Measurements from ENCODE around the gene CCDC102A.
A peak's percentile ranks its signal among the peaks of the same experiment; 100 is the strongest.
"Not testable (repeated sequence)": the region's sequence is repeated elsewhere in the genome, so short reads cannot be mapped to it uniquely, and the experiment has no call there.

The CCDC102A gene

GRCh38 chr16:57565461-57565860, 29.1 kb upstream of the CCDC102A start:
- DNase-seq (ENCODE audit: low read depth in 2 of 2) = no peak

- DNase-seq (ENCODE audit: low read depth in 2 of 2) = no peak
These were observed 28.4 kb upstream of the CCDC102A start for GRCh38 chr16:57564571-57565270.

- no peak for DNase-seq (ENCODE audit: low read depth in 2 of 2)
These were observed 27.4 kb upstream of the CCDC102A start for GRCh38 chr16:57563761-57564160.

- no peak for DNase-seq (ENCODE audit: low read depth in 2 of 2)
These were observed 27.0 kb upstream of the CCDC102A start for GRCh38 chr16:57563487-57563750.

GRCh38 chr16:57562669-57563486, 26.5 kb upstream of the CCDC102A start:
- DNase-seq (ENCODE audit: low read depth in 2 of 2) = no peak

- DNase-seq (ENCODE audit: low read depth in 2 of 2) = no peak
These were observed 25.7 kb upstream of the CCDC102A start for GRCh38 chr16:57562066-57562465.

- DNase-seq (ENCODE audit: low read depth in 2 of 2) = no peak
These were observed 22.9 kb upstream of the CCDC102A start for GRCh38 chr16:57559072-57559790.

- no peak for DNase-seq (ENCODE audit: low read depth in 2 of 2)
These were observed 20.7 kb upstream of the CCDC102A start for GRCh38 chr16:57556941-57557541.

- no peak for DNase-seq (ENCODE audit: low read depth in 2 of 2)
These were observed 19.5 kb upstream of the CCDC102A start for GRCh38 chr16:57555831-57556230.

- no peak for DNase-seq (ENCODE audit: low read depth in 2 of 2)
These were observed 14.7 kb upstream of the CCDC102A start for GRCh38 chr16:57551057-57551456.

- no peak for DNase-seq (ENCODE audit: low read depth in 2 of 2)
These were observed 13.4 kb upstream of the CCDC102A start for GRCh38 chr16:57549730-57550129.

GRCh38 chr16:57548408-57548807, 12.0 kb upstream of the CCDC102A start:
- DNase-seq (ENCODE audit: low read depth in 2 of 2) = no peak

GRCh38 chr16:57547524-57547923, 11.2 kb upstream of the CCDC102A start:
- not testable (repeated sequence) for DNase-seq (ENCODE audit: low read depth in 2 of 2)

- DNase-seq (ENCODE audit: low read depth in 2 of 2) = peak in 1 of 2 donors; percentile 19
These were observed 7.8 kb upstream of the CCDC102A start for GRCh38 chr16:57544124-57544653.

- no peak for DNase-seq (ENCODE audit: low read depth in 2 of 2)
These were observed 5.5 kb upstream of the CCDC102A start for GRCh38 chr16:57541754-57542435.

- no peak for DNase-seq (ENCODE audit: low read depth in 2 of 2)
These were observed 4.8 kb upstream of the CCDC102A start for GRCh38 chr16:57540906-57541753.

GRCh38 chr16:57540387-57540786, 4.0 kb upstream of the CCDC102A start:
- no peak for DNase-seq (ENCODE audit: low read depth in 2 of 2)

GRCh38 chr16:57539072-57539796, 2.9 kb upstream of the CCDC102A start:
- no peak for DNase-seq (ENCODE audit: low read depth in 2 of 2)

GRCh38 chr16:57538235-57538721, 1.9 kb upstream of the CCDC102A start:
- no peak for DNase-seq (ENCODE audit: low read depth in 2 of 2)
